ENCODE results near the gene CDC25A.

DNA sequence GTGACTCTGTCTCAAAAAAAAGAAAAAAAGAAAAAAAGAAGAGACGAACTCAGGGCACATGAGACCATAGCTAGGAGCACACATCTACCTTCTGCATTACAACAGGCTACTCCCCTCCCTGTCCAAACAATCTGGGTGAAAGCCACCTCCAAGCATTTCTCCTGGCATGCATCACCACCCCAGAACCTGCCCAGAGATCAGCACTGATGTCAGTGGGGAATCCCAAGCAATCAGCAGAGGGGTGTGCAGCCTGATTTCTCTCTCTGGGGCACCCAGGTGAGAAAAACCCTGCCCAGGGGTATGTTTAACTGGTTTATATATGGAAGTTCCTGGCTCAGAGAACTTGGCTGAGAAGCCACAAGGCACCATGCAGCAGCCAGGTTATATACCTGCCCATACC is 59.4 kb downstream of the CDC25A start:
- TF ChIP-seq, protein P1, sequence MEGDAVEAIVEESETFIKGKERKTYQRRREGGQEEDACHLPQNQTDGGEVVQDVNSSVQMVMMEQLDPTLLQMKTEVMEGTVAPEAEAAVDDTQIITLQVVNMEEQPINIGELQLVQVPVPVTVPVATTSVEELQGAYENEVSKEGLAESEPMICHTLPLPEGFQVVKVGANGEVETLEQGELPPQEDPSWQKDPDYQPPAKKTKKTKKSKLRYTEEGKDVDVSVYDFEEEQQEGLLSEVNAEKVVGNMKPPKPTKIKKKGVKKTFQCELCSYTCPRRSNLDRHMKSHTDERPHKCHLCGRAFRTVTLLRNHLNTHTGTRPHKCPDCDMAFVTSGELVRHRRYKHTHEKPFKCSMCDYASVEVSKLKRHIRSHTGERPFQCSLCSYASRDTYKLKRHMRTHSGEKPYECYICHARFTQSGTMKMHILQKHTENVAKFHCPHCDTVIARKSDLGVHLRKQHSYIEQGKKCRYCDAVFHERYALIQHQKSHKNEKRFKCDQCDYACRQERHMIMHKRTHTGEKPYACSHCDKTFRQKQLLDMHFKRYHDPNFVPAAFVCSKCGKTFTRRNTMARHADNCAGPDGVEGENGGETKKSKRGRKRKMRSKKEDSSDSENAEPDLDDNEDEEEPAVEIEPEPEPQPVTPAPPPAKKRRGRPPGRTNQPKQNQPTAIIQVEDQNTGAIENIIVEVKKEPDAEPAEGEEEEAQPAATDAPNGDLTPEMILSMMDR (IDR thresholded peaks at IDR 0.05), result no peak
- TF ChIP-seq POLR2AphosphoS5 (IDR thresholded peaks at IDR 0.05), result no peak
